Activated T-cell treated with anti-CD3 and anti-CD28 coated beads, Interleukin-2, amount 50 U/mL, for 1 hour (primary cell): ENCODE data around the gene SYNDIG1.

Source experiments
- DNase-seq: peaks from one replicate; pipeline ENCODE4 v3.0.0-alpha.2; 2020

The SYNDIG1 gene

DNA sequence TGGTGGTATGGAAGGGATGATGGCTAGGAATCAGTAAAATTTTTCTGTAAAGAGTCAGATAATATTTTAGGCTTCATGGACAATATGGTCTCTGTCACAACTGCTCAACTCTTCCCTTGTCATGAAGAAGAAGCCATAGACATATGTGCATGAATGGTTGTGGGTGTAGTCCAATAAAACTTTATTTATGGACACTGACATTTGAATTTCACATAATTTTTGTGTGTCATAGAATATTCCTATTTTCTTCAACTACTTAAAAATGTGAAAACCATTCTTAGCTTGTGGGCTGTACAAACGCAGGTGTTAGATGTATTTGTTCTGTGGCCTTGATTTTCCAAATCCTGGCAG is 59.9 kb downstream of the SYNDIG1 start:
- DNase-seq, result no peak

DNA sequence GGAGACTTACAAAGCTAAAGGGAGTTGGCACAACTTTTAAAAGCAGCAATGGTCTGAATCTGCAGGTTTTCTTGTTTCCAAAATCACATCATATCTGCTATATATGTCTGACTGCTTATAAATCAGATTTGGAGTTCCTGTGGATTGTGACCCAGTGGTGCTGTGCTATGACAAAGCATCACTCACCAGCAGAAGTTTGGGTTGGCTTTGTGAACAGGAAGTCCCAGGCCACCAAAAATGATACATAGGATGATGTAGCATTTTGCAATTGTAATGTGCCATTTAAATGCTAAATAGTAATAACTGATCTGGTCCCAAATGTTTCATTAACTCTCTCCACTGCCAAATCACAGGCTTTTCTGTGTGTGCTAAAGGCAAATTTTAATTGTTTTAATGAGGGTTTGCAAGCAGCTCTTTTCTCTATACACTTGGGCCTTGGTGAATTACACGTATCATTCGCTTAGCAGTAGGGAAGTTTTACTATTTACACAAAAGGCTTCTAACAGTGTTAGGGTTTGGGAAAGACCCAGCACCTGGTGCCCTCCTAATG is 60.8 kb downstream of the SYNDIG1 start:
- DNase-seq, result no peak

DNA sequence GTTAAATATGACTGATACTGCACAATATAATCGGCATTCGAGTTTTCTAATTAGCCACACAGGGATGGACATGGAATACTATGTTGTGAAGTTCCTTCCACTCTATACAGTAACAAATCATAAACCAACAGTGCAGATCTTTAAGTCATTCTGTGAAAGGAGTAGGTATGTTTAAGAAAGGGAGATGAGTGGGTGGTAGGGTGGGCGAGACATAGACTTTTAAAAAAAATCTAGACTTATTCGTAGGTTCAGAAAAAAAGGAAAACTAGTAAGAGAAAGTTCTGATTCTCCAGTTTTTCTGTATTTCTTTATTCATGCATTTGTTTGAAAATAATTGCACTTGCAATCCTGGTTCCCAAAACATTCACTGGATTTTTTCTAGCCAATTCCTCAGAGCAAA is 61.8 kb downstream of the SYNDIG1 start:
- DNase-seq, result no peak

DNA sequence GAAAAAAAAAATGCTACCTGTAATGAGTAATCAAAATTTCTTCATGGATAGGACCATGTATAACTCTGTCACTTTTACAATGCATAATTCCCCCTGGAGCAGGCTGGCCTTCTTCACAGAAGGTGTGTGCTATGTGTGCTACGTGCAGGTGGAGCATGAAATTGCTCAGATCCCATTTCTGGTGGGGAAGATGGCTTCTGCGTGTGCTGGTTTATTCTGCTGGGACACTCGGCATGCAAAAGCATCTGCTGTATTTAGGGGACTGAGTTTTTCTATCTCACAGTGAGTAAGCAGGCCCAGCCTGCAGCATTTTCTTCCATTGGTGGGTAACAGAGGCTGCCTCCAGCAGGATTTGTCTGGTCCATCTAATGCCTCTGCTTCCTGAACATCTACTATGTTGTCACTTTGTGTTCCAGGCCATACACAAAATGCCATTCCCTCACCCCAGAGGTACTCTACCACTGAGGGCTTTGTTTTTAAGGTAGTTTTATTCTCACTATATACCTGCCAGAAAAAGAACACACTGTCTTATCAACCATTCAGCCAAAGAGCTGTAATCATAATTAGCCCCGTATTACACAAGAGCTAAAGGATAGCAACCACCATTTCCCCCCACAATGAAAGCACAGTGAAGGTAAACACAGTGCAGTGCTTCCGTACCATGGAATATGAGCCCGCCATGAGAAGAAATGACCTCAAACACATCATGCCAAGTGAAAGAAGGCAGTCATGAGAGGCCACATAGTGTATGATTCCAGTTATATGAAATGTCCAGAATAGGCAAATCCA is 62.4 kb downstream of the SYNDIG1 start:
- no peak for DNase-seq

DNA sequence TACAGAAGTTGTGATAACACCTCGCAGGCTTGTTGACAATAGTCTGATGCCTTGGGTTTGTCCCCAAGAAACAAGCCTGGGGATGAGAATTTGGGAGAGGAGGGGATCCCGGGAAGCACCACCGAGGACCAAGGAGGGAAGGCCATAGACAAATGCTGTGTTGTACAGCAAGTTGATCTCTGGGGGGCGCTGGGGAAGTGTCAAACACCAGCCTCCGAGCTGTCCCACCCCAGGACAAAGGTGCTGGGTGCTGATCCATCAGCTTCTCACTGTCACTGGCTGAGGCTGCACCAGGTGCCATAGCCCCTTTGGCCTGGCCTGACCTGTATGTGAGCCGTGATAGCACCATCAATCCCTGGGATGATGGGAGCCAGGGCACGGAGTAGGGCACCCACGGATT is 64.0 kb downstream of the SYNDIG1 start:
- no peak for DNase-seq

DNA sequence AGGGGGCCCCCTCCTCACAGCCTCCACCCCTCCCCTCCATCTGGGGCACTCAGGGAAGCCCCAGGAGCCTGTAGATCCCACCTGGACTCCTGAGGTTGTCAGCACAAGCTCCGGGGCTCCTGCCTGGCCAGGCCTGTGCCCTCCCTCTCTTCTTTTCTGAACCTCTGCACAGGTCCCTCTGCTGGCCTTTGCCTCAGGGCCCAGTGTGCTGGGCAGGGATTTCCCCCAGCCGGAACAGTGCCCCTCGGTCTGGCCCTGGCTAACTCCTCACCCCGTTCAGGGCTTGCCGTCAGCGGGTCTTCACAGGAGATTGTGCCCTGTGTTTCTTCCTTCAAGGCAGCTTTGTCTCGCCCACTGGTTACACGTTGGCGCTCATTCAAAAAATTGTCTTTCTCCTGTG is 64.9 kb downstream of the SYNDIG1 start:
- no peak for DNase-seq

DNA sequence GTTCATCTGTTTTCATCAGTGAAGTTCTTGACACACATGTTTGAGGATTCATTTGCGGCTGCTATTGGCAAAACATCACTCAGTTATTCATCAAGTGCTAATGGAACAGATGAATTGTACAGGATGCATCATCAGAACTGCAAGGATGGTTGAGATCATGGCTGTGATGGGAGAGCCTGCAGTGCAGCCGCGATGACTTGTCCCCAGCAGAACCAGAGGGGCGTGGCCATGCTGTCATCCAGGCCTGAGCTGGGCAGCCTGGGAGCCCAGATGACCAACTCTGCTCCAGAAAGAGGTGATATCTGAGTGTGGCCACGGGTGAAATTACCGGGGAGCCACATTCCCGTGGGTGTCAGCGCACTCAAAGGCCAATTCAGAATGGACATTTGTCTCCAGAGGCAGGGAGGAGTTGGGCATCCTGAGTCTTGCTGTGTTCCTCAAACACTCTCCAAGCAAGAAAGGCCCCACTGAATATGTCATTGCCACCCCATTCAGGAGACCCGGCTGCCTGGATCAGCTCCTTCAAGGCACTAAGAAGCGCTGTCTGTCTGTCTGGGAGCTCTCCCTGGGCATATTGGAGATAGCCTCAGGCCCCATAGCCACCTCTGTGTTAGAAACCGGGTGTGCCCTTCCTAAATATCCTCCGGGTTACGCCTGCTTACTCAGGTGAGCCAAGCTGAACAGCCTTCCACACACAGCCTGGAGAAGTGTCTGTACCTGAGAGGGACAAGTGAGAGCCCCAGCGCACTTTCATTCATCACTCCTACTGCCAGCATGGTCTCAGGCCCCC is 66.7 kb downstream of the SYNDIG1 start:
- DNase-seq, result no peak

DNA sequence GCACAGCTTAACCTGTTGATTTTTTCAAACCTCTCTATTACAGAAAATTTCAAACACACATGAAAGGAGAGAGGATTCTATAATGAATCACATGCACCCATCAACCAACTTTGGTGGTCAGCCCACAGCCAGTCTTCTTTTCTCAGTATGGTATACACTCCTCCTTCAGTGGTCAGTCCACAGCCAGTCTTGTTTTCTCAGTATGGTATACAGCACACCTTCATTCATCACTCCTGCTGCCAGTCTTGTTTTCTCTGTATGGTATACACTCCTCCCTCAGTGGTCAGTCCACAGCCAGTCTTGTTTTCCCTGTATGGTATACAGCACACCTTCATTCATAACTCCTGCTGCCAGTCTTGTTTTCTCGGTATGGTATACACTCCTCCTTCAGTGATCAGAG is 67.8 kb downstream of the SYNDIG1 start:
- no peak for DNase-seq

DNA sequence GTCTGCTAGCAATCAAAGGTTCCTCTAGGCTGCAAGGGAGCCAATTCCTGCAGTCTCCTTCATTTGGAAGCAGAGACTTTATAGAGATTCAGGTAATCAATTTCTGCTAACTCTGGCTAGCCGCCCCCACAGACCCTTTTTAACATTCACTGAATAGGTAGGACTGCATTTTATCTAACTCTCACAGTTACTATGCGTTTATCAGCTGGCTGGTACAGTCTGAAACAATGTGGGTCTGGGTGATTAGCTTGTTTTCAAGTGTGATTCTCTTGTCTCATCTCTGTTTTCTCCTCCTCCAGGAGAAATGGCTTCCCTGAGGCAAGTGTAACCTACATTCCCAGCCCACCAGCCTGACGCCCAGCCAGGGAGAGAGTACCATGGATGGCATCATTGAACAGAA is 73.3 kb downstream of the SYNDIG1 start:
- DNase-seq, result no peak

DNA sequence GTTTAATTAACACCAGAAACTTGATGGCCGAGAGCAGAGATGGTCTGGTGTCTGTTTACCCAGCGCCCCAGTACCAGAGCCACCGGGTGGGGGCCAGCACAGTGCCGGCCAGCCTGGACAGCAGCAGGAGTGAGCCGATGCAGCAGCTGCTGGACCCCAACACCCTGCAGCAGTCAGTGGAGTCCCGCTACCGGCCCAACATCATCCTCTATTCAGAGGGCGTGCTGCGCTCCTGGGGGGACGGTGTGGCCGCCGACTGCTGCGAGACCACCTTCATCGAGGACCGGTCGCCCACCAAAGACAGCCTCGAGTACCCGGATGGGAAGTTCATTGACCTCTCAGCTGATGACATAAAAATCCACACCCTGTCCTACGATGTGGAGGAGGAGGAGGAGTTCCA is 73.7 kb downstream of the SYNDIG1 start:
- no peak for DNase-seq

DNA sequence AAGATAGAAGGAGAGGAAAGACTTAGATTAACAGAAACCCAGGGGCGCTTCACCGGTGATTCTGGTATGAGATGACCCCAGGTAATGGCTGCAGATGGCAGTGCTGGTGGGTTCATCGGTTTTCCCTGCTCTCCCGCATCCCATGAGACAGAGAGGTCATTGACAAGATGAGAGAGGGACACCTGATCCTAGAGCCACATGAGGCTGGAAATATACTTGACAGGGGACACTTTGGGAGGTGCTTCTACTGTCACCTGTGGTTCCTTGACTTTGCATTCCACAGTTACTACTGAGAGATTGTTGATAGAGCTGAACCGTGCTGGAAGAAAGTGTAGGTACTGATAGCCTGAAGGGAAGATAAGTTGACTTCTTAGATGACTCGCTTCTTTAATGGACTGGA is 74.3 kb downstream of the SYNDIG1 start:
- DNase-seq, result no peak

DNA sequence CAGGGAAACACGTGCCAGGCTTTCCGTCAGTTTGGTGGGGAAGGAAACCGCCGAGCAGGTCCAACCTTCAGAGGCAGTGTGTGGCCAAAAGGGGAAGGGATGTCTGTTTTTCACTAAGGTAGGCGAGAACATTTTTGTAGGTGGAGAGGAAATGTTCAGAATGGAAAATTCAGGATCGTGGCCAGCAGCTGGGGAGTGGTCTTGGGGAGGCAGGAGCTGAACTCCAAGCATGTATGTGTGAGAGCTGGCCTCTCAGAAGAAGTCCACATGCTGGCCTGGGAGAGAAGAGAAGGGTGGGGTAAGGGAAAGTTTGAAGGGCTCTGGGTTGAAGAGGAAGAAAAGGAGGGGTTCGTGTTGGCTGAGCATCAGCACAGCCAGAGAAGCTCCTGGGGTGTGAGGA is 74.9 kb downstream of the SYNDIG1 start:
- DNase-seq, result no peak

DNA sequence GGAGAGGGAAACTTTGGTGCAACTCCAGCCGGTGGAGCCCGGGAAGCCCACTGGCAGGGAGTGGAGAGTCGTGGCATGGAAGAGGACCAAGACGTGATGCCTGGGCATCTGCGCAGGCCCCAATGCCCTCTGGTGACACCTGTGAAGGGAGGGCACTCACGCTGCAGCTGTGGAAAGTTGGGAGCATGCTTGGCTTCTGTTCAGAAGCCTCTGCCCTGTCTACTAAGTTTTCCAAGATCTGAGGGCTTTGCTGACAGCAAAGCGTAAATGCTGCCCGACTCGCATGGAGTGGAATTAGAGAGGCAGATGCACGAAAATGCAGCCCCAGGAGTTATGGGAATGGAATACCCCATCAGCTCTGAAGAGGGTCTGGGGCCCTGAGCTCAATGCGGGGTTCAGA is 75.7 kb downstream of the SYNDIG1 start:
- DNase-seq, result no peak

DNA sequence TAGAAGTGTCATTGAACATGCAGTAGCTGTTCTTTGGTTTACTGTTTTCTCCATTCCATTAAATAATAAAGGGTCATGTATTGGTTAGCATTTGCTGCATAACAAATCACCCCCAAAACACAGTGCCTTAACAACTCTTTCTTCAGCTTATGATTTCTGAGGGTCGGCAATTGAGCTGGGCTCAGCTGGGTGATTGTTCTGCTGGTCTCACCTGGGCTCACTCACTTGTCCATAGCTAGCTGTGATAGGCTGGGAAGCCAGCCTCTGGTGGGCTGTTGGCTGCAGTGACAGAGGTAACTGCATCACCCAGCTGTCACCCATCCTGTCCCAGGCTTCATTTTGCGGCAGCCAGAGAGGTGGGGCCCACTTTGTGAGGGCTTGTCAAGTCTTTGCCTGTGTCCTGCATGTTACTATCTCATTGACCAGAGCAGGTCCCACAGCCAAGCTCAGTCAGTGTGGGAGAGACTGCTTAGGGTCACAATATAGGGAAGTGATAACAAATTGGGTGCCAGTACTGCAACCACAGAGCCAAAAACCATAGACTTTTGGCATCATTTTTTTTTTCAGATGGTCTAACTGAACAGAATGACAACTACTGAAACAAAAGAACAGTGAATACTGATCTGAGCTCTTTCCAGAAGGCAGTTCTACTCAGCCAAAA is 76.9 kb downstream of the SYNDIG1 start:
- no peak for DNase-seq

DNA sequence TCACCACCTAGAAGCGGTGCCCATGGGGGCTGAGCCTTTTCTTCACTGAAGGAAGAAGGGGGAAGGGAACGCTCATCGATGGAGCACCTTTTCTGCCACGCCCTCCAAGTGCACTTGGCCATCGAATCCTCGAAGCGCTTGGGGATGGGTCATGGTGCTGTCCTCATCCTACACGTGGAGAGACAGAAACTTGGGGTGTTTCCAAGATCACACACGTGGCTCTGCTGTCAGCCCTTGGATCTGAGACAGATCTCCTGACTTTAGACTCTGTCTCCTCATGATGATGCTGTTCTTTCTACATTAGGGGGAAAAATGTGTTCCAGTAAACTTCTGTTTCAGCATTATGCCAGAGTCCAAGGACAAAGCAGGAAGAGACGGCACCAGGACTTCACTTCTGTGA is 78.5 kb downstream of the SYNDIG1 start:
- no peak for DNase-seq

DNA sequence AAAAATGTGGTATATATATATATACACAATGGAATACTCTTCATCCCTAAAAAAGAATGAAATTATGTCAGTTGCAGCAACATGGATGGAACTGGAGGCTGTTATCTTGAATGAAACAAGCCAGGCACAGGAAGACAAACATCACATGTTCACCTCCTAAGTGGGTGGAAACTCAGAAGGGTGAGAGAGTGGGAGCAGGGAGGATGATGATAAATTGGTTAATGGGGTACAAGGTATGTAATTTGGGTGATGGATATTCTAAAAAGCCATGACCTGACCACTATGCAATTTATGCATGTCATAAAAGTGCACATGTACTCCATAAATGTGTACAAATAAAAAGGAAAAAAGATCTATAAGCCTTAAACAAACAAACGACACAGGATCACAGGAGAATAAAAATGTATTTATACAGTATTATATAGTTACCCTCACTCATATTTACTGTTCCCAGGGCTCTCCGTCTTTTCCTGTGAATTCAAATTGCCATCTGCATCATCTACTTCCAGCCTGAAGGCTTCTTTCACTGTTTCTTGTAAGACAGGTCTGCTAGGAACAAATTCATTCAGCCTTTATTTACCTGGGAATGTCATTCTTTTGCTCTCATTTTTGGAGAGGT is 89.8 kb downstream of the SYNDIG1 start:
- no peak for DNase-seq

DNA sequence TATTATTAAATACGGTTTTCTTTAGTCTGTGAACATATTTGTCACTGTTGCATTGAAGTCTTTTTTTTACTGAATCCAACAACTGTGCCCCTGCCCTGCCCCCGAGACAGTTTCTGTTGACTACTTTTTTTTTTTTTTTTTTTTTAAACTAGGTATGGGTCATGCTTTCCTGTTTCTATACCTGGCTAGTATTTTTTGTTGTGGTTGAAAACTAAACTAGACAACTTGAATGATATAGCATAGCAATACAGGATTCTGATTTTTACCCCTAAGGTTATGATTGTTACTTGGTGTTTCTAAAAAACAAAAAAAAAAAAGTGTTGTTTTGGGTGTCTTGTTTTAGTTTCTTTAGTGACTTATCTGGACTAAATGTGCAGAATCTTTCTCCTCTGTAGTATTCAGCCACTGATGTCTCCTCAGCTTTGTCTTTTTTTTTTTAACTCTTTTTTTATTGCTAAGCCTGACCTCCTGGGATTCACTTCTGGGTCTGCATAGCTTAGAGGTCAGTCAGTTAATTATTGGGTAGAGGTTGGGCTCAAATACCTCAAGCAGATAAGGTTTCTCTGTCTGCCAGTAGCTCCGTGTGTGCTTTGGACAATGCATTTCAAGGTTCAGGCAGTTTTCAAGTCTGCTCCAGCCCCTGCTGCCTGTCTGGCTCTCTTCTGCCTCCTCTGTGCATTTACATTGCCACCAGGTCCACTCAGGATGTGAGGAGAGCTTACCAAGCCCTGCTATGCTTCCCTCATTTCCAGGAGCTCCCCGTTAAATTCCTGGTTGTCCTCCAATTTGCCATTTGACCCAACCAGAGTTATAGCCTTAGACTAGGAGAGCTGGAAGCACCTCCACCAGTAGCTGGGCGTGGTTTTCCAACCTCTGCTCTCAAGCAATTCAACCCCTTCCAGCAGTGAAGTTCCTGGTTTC is 91.4 kb downstream of the SYNDIG1 start:
- DNase-seq, result no peak

DNA sequence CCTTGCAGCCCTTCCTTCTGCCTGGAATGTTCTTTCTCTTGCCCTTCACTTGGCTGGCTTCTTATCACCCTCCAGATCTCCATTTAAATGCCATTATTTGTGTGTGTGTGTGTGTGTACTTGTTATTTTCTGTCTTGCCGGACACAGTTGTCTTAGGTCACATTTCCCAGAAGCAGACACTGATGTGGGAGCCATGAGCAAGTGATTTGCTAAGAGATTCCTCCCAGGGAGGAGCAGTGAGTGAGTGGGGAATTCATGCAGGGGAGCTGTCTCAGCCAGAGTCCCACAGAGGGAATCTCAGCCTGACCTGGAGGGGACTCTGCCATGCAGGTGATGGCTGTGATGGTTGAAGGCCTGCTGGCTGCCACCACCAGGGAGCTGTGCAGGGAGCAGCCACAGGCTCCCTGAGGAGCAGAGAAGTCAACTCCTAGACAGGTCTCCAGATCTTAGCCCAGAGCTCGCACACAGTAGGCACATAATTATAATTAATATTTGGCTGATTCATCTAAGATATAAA is 96.5 kb downstream of the SYNDIG1 start:
- DNase-seq, result no peak

DNA sequence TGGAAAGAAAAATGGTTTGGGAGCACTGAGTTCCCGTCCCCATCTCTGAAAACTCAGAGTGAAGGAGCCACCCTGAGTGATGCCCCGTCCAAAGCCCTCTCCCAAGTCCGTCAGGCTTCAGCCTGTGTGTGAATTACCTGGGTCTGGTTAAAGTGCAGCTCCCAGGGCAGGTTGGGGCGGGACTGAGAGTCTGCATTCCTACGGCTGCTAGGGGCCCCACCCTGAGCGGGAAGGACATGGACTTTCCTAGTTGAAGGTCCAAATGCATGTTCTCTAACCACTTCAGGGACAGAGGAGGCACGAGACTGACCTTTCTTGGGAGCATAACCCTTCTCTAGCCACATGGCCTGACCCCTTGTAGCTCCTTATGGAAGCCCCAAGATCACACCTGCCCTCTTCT is 97.2 kb downstream of the SYNDIG1 start:
- no peak for DNase-seq

DNA sequence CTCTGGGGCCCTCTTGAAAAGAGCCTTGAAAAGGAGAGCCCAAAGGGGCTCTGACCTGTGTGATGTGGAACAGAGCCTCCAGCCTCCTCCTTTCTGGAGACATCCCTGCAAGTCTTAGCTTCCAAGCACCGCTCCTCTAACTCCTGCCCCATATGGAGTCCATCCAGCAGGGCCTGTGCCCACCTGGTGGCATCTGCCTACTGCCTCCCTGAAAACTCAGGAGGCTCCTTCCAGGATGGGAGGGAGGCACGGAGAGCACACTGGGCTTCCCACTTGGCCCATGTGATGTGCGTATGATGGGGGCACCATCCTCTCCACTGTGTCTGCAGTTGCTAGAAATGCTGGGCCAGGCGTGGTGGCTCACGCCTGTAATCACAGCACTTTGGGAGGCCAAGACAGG is 98.1 kb downstream of the SYNDIG1 start:
- DNase-seq, result no peak

DNA sequence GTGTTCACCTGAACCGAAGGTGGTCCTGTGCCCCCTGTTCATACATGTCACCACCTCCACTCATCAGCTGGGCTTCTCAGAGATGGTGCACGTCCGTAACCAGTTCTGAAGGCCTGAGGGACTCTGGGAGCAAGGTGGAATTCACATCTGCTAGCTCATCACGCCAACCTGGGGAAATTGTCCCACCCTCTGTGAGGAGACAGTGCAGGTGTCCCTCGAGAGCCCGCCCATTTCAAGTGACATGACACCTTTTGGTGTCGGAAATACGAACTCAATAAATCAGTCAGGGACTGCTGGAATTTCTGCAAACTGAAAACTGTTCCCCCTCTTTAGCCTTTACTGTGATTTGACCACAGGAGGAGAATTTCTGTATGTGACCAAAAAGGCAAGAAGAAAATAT is 99.4 kb downstream of the SYNDIG1 start:
- no peak for DNase-seq

DNA sequence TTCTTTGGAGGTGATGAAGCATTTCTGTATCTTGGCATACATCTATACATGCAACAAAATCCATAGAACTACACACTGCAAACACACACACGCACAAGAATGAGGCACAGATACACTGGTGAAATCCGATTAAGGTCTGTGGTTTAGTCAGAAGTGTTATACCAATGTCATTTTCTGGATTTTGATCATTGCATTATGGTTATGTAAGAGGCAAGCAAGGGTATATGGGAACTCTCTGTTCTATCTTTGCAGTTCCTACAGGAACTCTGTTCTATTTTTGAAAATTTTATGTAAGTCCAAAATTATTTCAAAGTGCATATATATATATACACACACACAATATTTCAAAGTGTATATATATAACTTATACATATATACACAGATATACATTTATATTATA is 101.7 kb downstream of the SYNDIG1 start:
- no peak for DNase-seq
